HEK293T (cell line): ENCODE data around the gene TNFAIP8L1.

ENCODE experiments used
- BHLHE40 ChIP-seq: fragments of 450-650 bp; IDR thresholded peaks from 2 replicates; pipeline ENCODE4 v1.6.1; 2016; ENCODE audit warnings: mild to moderate bottlenecking, moderate library complexity, borderline replicate concordance
- CTBP1 ChIP-seq: fragments of 450-650 bp; IDR thresholded peaks from 2 replicates; pipeline ENCODE4 v1.6.1; 2016; ENCODE audit warnings: borderline replicate concordance
- ELF4 ChIP-seq: fragments of 450-650 bp; IDR thresholded peaks from 2 replicates; pipeline ENCODE4 v1.6.1; 2017; ENCODE audit warnings: antibody characterized with exemption
- FOXK2 ChIP-seq: fragments of 450-650 bp; IDR thresholded peaks from 2 replicates; pipeline ENCODE4 v1.6.1; 2016; ENCODE audit warnings: mild to moderate bottlenecking
- FOXM1 ChIP-seq: fragments of 450-650 bp; IDR thresholded peaks from 2 replicates; pipeline ENCODE4 v1.6.1; 2017; ENCODE audit warnings: mild to moderate bottlenecking, borderline replicate concordance
- L3MBTL2 ChIP-seq: fragments of 450-650 bp; conservative IDR thresholded peaks from 2 replicates; pipeline ENCODE4 v1.6.1; 2016; ENCODE audit warnings: mild to moderate bottlenecking
- NFRKB ChIP-seq: fragments of 450-650 bp; IDR thresholded peaks from 2 replicates; pipeline ENCODE4 v1.6.1; 2016; ENCODE audit warnings: mild to moderate bottlenecking, moderate library complexity
- SUZ12 ChIP-seq: fragments of 450-650 bp; IDR thresholded peaks from 2 replicates; pipeline ENCODE4 v1.6.1; 2016; ENCODE audit warnings: mild to moderate bottlenecking
- TF ChIP-seq, protein P1 (sequence below): fragments of 450-650 bp; IDR thresholded peaks from 2 replicates; pipeline ENCODE4 v1.6.1; 2016

DNA sequence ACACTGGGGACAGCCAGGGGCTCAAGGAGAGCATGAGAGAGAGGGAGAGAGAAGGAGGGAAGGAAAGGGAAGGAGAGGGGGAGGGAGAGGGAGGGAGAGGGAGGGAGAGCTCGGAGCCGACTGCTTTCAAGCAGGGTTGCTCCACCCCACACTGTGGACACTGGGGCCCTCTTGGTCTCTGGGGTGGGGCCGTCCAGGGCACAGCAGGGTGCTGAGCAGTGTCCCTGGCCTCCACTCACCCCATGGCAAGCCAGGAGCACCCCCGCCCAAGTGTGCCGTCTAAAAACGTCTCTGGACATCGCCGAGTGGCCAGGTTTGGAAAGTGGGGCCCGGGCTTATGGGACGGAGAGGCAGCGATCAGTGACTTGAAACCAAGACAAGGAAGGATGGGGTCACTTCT lies 63.4 kb downstream of the TNFAIP8L1 start:
- TF ChIP-seq FOXM1 (no peak), FOXK2 (no peak), NFRKB (no peak), BHLHE40 (no peak), L3MBTL2 (no peak), SUZ12 (no peak), CTBP1 (no peak), ELF4 (no peak)
- TF ChIP-seq, protein P1, sequence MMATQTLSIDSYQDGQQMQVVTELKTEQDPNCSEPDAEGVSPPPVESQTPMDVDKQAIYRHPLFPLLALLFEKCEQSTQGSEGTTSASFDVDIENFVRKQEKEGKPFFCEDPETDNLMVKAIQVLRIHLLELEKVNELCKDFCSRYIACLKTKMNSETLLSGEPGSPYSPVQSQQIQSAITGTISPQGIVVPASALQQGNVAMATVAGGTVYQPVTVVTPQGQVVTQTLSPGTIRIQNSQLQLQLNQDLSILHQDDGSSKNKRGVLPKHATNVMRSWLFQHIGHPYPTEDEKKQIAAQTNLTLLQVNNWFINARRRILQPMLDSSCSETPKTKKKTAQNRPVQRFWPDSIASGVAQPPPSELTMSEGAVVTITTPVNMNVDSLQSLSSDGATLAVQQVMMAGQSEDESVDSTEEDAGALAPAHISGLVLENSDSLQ = no peak
